ENCODE data around the gene ANO1.

ANO1 gene

GRCh38 chr11:70087446-70088167, 9.5 kb downstream of the ANO1 start:
- DNase-seq (no peak), ATAC-seq (replicated peaks) (no peak)
- Mint-ChIP-seq H3K27me3 (peaks cover 18 to 24% of the 10 kb centered on the region in 2 donors), H3K27ac (no peak overlapping the region), H3K4me3 (no peak overlapping the region), H3K4me1 (no peaks in the 10 kb centered on the region), H3K36me3 (no peaks in the 10 kb centered on the region), H3K9me3 (peaks cover 0 to 4% of the 10 kb centered on the region in 2 donors)

GRCh38 chr11:70088735-70089250, 10.7 kb downstream of the ANO1 start:
- no peak for DNase-seq
- no peaks in the 10 kb centered on the region for H3K36me3 Mint-ChIP-seq
- H3K27ac Mint-ChIP-seq = no peak overlapping the region
- H3K4me3 Mint-ChIP-seq = no peak overlapping the region
- peaks cover 0 to 4% of the 10 kb centered on the region in 2 donors for H3K9me3 Mint-ChIP-seq
- no peaks in the 10 kb centered on the region for H3K4me1 Mint-ChIP-seq
- H3K27me3 Mint-ChIP-seq = peaks cover 17 to 25% of the 10 kb centered on the region in 2 donors
- no peak for ATAC-seq (replicated peaks)

- peaks cover 16 to 25% of the 10 kb centered on the region in 2 donors for H3K27me3 Mint-ChIP-seq
- H3K36me3 Mint-ChIP-seq = no peaks in the 10 kb centered on the region
- no peak for DNase-seq
- no peaks in the 10 kb centered on the region for H3K4me1 Mint-ChIP-seq
- H3K9me3 Mint-ChIP-seq = peaks cover 0 to 4% of the 10 kb centered on the region in 2 donors
- no peak overlapping the region for H3K27ac Mint-ChIP-seq
- H3K4me3 Mint-ChIP-seq = no peak overlapping the region
- no peak for ATAC-seq (replicated peaks)
Measured at GRCh38 chr11:70089631-70090030, 11.5 kb downstream of the ANO1 start.

- no peak overlapping the region for H3K27ac Mint-ChIP-seq
- peaks cover 0 to 4% of the 10 kb centered on the region in 2 donors for H3K9me3 Mint-ChIP-seq
- no peaks in the 10 kb centered on the region for H3K36me3 Mint-ChIP-seq
- H3K4me3 Mint-ChIP-seq = no peak overlapping the region
- H3K27me3 Mint-ChIP-seq = peaks cover 13 to 22% of the 10 kb centered on the region in 2 donors
- H3K4me1 Mint-ChIP-seq = peaks cover 0 to 3% of the 10 kb centered on the region in 2 donors
- DNase-seq (no peak), ATAC-seq (replicated peaks) (no peak)
Measured at GRCh38 chr11:70090961-70091381, 12.9 kb downstream of the ANO1 start.

- Mint-ChIP-seq H3K9me3 (peaks cover 0 to 4% of the 10 kb centered on the region in 2 donors), H3K36me3 (no peaks in the 10 kb centered on the region), H3K27ac (no peak overlapping the region), H3K4me3 (no peak overlapping the region), H3K4me1 (peaks cover 1 to 8% of the 10 kb centered on the region in 2 donors), H3K27me3 (peaks cover 17 to 21% of the 10 kb centered on the region in 2 donors)
- no peak for DNase-seq
- no peak for ATAC-seq (replicated peaks)
Measured at GRCh38 chr11:70091638-70092037, 13.5 kb downstream of the ANO1 start.

- Mint-ChIP-seq H3K27me3 (peaks cover 17 to 18% of the 10 kb centered on the region in 2 donors), H3K36me3 (no peaks in the 10 kb centered on the region), H3K9me3 (peaks cover 0 to 4% of the 10 kb centered on the region in 2 donors), H3K27ac (no peak overlapping the region), H3K4me1 (peaks cover 1 to 8% of the 10 kb centered on the region in 2 donors), H3K4me3 (no peak overlapping the region)
- DNase-seq (no peak), ATAC-seq (replicated peaks) (no peak)
Measured at GRCh38 chr11:70092959-70093715, 15.0 kb downstream of the ANO1 start.

GRCh38 chr11:70095541-70096252, 17.6 kb downstream of the ANO1 start:
- no peak overlapping the region for H3K4me3 Mint-ChIP-seq
- ATAC-seq (replicated peaks) = no peak
- H3K27ac Mint-ChIP-seq = no peak overlapping the region
- peaks cover 12 to 13% of the 10 kb centered on the region in 2 donors for H3K27me3 Mint-ChIP-seq
- H3K9me3 Mint-ChIP-seq = peaks cover 0 to 4% of the 10 kb centered on the region in 2 donors
- H3K4me1 Mint-ChIP-seq = peaks cover 1 to 8% of the 10 kb centered on the region in 2 donors
- no peaks in the 10 kb centered on the region for H3K36me3 Mint-ChIP-seq
- DNase-seq = no peak

- H3K36me3 Mint-ChIP-seq = no peaks in the 10 kb centered on the region
Measured at GRCh38 chr11:70097783-70098563, 19.9 kb downstream of the ANO1 start.

GRCh38 chr11:70098936-70099335, 20.8 kb downstream of the ANO1 start:
- Mint-ChIP-seq H3K9me3 (no peaks in the 10 kb centered on the region), H3K27ac (no peak overlapping the region), H3K27me3 (peaks cover 6 to 8% of the 10 kb centered on the region in 2 donors), H3K36me3 (no peaks in the 10 kb centered on the region), H3K4me3 (no peak overlapping the region), H3K4me1 (peaks cover 1 to 8% of the 10 kb centered on the region in 2 donors)
- no peak for DNase-seq
- ATAC-seq (replicated peaks) = no peak

More at GRCh38 chr11:70097783-70098563, 19.9 kb downstream of the ANO1 start:
- DNase-seq (no peak), ATAC-seq (replicated peaks) (no peak)
- no peak overlapping the region for H3K27ac Mint-ChIP-seq
- H3K27me3 Mint-ChIP-seq = peaks cover 9 to 10% of the 10 kb centered on the region in 2 donors
- no peak overlapping the region for H3K4me3 Mint-ChIP-seq
- H3K4me1 Mint-ChIP-seq = peaks cover 1 to 8% of the 10 kb centered on the region in 2 donors
- no peaks in the 10 kb centered on the region for H3K9me3 Mint-ChIP-seq

- no peaks in the 10 kb centered on the region for H3K36me3 Mint-ChIP-seq
- peaks cover 10 to 12% of the 10 kb centered on the region in 2 donors for H3K27me3 Mint-ChIP-seq
- H3K4me1 Mint-ChIP-seq = peaks cover 1 to 8% of the 10 kb centered on the region in 2 donors
- no peaks in the 10 kb centered on the region for H3K9me3 Mint-ChIP-seq
- ATAC-seq (replicated peaks) = no peak
- no peak for DNase-seq
- no peak overlapping the region for H3K27ac Mint-ChIP-seq
- no peak overlapping the region for H3K4me3 Mint-ChIP-seq
Measured at GRCh38 chr11:70099578-70100279, 21.6 kb downstream of the ANO1 start.

GRCh38 chr11:70100280-70100603, 22.1 kb downstream of the ANO1 start:
- Mint-ChIP-seq H3K27ac (no peak overlapping the region), H3K4me1 (peaks cover 1 to 8% of the 10 kb centered on the region in 2 donors), H3K4me3 (no peak overlapping the region), H3K36me3 (no peaks in the 10 kb centered on the region), H3K9me3 (no peaks in the 10 kb centered on the region), H3K27me3 (peaks cover 12 to 15% of the 10 kb centered on the region in 2 donors)
- ATAC-seq (replicated peaks) (no peak), DNase-seq (no peak)

GRCh38 chr11:70100791-70101190, 22.7 kb downstream of the ANO1 start:
- peaks cover 1 to 7% of the 10 kb centered on the region in 2 donors for H3K4me1 Mint-ChIP-seq
- H3K27me3 Mint-ChIP-seq = peaks cover 12 to 15% of the 10 kb centered on the region in 2 donors
- no peaks in the 10 kb centered on the region for H3K9me3 Mint-ChIP-seq
- no peak overlapping the region for H3K4me3 Mint-ChIP-seq
- no peak for ATAC-seq (replicated peaks)
- no peaks in the 10 kb centered on the region for H3K36me3 Mint-ChIP-seq
- DNase-seq = no peak
- H3K27ac Mint-ChIP-seq = no peak overlapping the region

GRCh38 chr11:70103256-70103975, 25.3 kb downstream of the ANO1 start:
- no peak for ATAC-seq (replicated peaks)
- no peak for DNase-seq
- Mint-ChIP-seq H3K27ac (no peak overlapping the region), H3K36me3 (no peaks in the 10 kb centered on the region), H3K9me3 (no peaks in the 10 kb centered on the region), H3K4me1 (peaks cover 0 to 1% of the 10 kb centered on the region in 2 donors), H3K4me3 (no peak overlapping the region), H3K27me3 (peaks cover 9 to 17% of the 10 kb centered on the region in 2 donors)
